K562 (cell line): Measurements from ENCODE around the gene WFIKKN1. TPM values are rescaled to one million over a fixed set of nuclear protein-coding genes. Genes with fewer than 3 reads are reported as not detected.

Source experiments
- ATAC-seq: fragments of 200-7000 bp; cut with Tn5 transposase; 3 replicates; pipeline ENCODE4 v1.9.1; 2020; ENCODE audit warnings: moderate library complexity
- BruUV-seq: library from RNA; stranded (reverse); fragments of 400-500 nt; replicated peaks from 2 replicates; lab custom pipeline; 2021; lab: Mats Ljungman, UMichigan
- CTCF ChIA-PET: fragments of 300-600 bp; formaldehyde crosslinking; extraction: SDS; loops from one replicate; lab custom pipeline; 2021; ENCODE audit warnings: low intra/inter-chr PET ratio; lab: Yijun Ruan, JAX
- POLR2A ChIA-PET: fragments of 300-600, 350-650 bp; sonication (Branson Sonifier 250); formaldehyde crosslinking; extraction: SDS; loops from one replicate; lab custom pipeline; 2021; ENCODE audit warnings: antibody characterized with exemption, inconsistent platforms; lab: Yijun Ruan, JAX
- DNase-seq, 4 experiments: peaks; one replicate each; pipeline versions ENCODE4 v3.0.0 to v3.0.0-alpha.2; 2011 to 2018; ENCODE audit warnings: low spot score in 3 of 4, mixed read lengths in 3 of 4; ENCODE audit errors: extremely low read depth in 1 of 4
- FAIRE-seq: peaks from 2 replicates; lab custom pipeline; 2011; peaks lifted over from hg19 to GRCh38; lab: Jason Lieb, UNC
- H2AFZ ChIP-seq: 2 replicates; pipeline ENCODE4 v1.6.0; 2011; ENCODE audit warnings: low read depth, low read length, control low read depth, inconsistent platforms
- H3K27ac ChIP-seq: fragments of 200-600 bp; 3 replicates; pipeline ENCODE4 v1.8.0; 2011; ENCODE audit warnings: low read depth, mild to moderate bottlenecking, control low read depth, inconsistent platforms, low read length, moderate library complexity, mixed read lengths; ENCODE audit errors: extremely low read depth
- H3K27me3 ChIP-seq, 2 experiments: fragments of 300-600 bp in 1 of 2; 2 replicates in 1 of 2; 3 replicates in 1 of 2; pipeline versions ENCODE4 v1.6.0 to v1.8.0; 2011; ENCODE audit warnings: inconsistent platforms in 2 of 2, low read length in 2 of 2, mild to moderate bottlenecking in 1 of 2, mixed read lengths in 1 of 2, moderate library complexity in 1 of 2; ENCODE audit not compliant: control insufficient read depth in 2 of 2, insufficient read depth in 2 of 2
- H3K36me3 ChIP-seq: fragments of 300-600 bp; 3 replicates; pipeline ENCODE4 v1.8.0; 2011; ENCODE audit warnings: mild to moderate bottlenecking, low read length, inconsistent platforms; ENCODE audit not compliant: control insufficient read depth, insufficient read depth
- H3K4me1 ChIP-seq, 2 experiments: fragments of 200-600 bp in 1 of 2; replicated peaks in 1 of 2; 2 replicates in 1 of 2; 3 replicates in 1 of 2; pipeline versions ENCODE4 v1.5.1 to v1.8.0; 2011; ENCODE audit warnings: inconsistent platforms in 2 of 2, low read length in 2 of 2, mild to moderate bottlenecking in 1 of 2, mixed read lengths in 1 of 2, moderate library complexity in 1 of 2; ENCODE audit not compliant: control insufficient read depth in 2 of 2, insufficient read depth in 2 of 2
- H3K4me2 ChIP-seq: 2 replicates; pipeline ENCODE4 v1.6.1; 2011; ENCODE audit warnings: low read length, control low read depth, inconsistent platforms, mixed read lengths; ENCODE audit not compliant: insufficient read depth
- H3K4me3 ChIP-seq: fragments of 200-600 bp; sonication (generic), shearing (Covaris generic); 2 replicates; pipeline ENCODE4 v1.5.1; 2016; ENCODE audit warnings: control low read depth, inconsistent platforms
- H3K79me2 ChIP-seq: fragments of 200-600 bp; 3 replicates; pipeline ENCODE4 v1.8.0; 2011; ENCODE audit warnings: low read length, inconsistent platforms; ENCODE audit not compliant: control insufficient read depth, insufficient read depth
- H3K9ac ChIP-seq, 2 experiments: 2 replicates each; pipeline versions ENCODE4 v1.6.0 to v1.6.1; 2011; ENCODE audit warnings: low read depth in 2 of 2, low read length in 2 of 2, control low read depth in 1 of 2, inconsistent platforms in 1 of 2, mild to moderate bottlenecking in 1 of 2, mixed read lengths in 1 of 2; ENCODE audit not compliant: insufficient read depth in 1 of 2
- H3K9me1 ChIP-seq: one replicate; pipeline ENCODE4 v1.6.0; 2011; ENCODE audit warnings: inconsistent platforms, mild to moderate bottlenecking, low read length, moderate library complexity; ENCODE audit not compliant: control insufficient read depth, insufficient read depth
- H3K9me3 ChIP-seq: replicated peaks from 2 replicates; pipeline ENCODE4 v1.5.1; 2011; ENCODE audit warnings: low read depth, low read length, inconsistent platforms; ENCODE audit not compliant: control insufficient read depth, insufficient read depth
- H4K20me1 ChIP-seq: replicated peaks from 2 replicates; pipeline ENCODE4 v1.6.1; 2011; ENCODE audit warnings: low read length, inconsistent platforms, mixed read lengths; ENCODE audit not compliant: control insufficient read depth, insufficient read depth
- MTA3 ChIP-seq: fragments of 450-650 bp; formaldehyde crosslinking; IDR thresholded peaks from 2 replicates; pipeline ENCODE4 v1.6.1; 2017; ENCODE audit warnings: mild to moderate bottlenecking, borderline replicate concordance
- NFIC ChIP-seq: fragments of 450-650 bp; IDR thresholded peaks from 2 replicates; pipeline ENCODE4 v1.6.1; 2017; ENCODE audit warnings: mild to moderate bottlenecking, inconsistent platforms
- NFIX ChIP-seq: fragments of 250-450 bp; sonication (Bioruptor Pico); IDR thresholded peaks from 2 replicates; pipeline ENCODE4 v1.4.0; 2020; ENCODE audit warnings: low read depth, mild to moderate bottlenecking, moderate library complexity
- POLR2A ChIP-seq: fragments of 450-650 bp; conservative IDR thresholded peaks from 2 replicates; pipeline ENCODE4 v1.6.1; 2016
- POLR2AphosphoS2 ChIP-seq: IDR thresholded peaks from 2 replicates; pipeline ENCODE4 v1.6.1; 2012; ENCODE audit warnings: low read length, improper control_type of control experiment
- POLR2AphosphoS5 ChIP-seq: IDR thresholded peaks from 2 replicates; pipeline ENCODE4 v1.6.1; 2011; ENCODE audit warnings: mild to moderate bottlenecking, low read depth, low read length, moderate library complexity; ENCODE audit not compliant: control insufficient read depth, insufficient read depth
- POLR2G ChIP-seq: fragments of 200-400 bp; formaldehyde crosslinking; IDR thresholded peaks from 2 replicates; pipeline ENCODE4 v1.6.1; 2017; ENCODE audit warnings: low read depth, mild to moderate bottlenecking, antibody characterized with exemption, low read length, moderate library complexity
- SP1 ChIP-seq: sonication (generic); formaldehyde crosslinking; IDR thresholded peaks from 2 replicates; pipeline ENCODE4 v1.8.1; 2022; ENCODE audit warnings: mild to moderate bottlenecking, missing genetic modification reagents
- STAG1 ChIP-seq: sonication (generic); formaldehyde crosslinking; IDR thresholded peaks from 2 replicates; pipeline ENCODE4 v1.5.0; 2020; ENCODE audit warnings: missing genetic modification reagents, borderline replicate concordance
- SUPT5H ChIP-seq: fragments of 450-650 bp; IDR thresholded peaks from 2 replicates; pipeline ENCODE4 v1.6.1; 2016
- TCF7 ChIP-seq: sonication (generic); IDR thresholded peaks from 2 replicates; pipeline ENCODE4 v1.6.1; 2016; ENCODE audit warnings: antibody characterized with exemption, borderline replicate concordance
- TOE1 ChIP-seq, 2 experiments: fragments of 450-650 bp in 1 of 2; sonication (generic) in 1 of 2; formaldehyde crosslinking in 1 of 2; IDR thresholded peaks; 2 replicates each; pipeline versions ENCODE4 v1.7.1 to v1.8.0; 2016 to 2022; ENCODE audit warnings: borderline replicate concordance in 2 of 2, mild to moderate bottlenecking in 2 of 2, antibody characterized with exemption in 1 of 2, inconsistent platforms in 1 of 2, low read depth in 1 of 2, missing genetic modification reagents in 1 of 2, moderate library complexity in 1 of 2
- ZC3H4 ChIP-seq: sonication (generic); formaldehyde crosslinking; IDR thresholded peaks from 2 replicates; pipeline ENCODE4 v1.9.0; 2021; ENCODE audit warnings: missing genetic modification reagents, borderline replicate concordance
- WGBS: fragments of 100-300 bp; shearing (Covaris generic); methylation state at CpG from one replicate; pipeline ENCODE4 v1.1.6; 2016; ENCODE audit warnings: low coverage, mixed read lengths; ENCODE audit not compliant: insufficient coverage; ENCODE audit errors: missing lambda C conversion rate; 5-methylcytosine and 5-hydroxymethylcytosine counted together
- in situ Hi-C: fragments of 300-500 bp; cut with MboI; formaldehyde crosslinking; loops from 4 replicates; pipeline ENCODE4 v1.15.0; 2018; ENCODE audit warnings: inconsistent platforms, mixed read lengths
- intact Hi-C: fragments of 100-400 bp; cut with micrococcal nuclease; formaldehyde crosslinking; loops from 2 replicates; pipeline ENCODE4 v1.14.2; 2022
- polyA plus RNA-seq, 8 experiments: library from polyadenylated mRNA; depleted of rRNA in 4 of 8; stranded (reverse) in 5 of 8; unstranded in 3 of 8; fragments of >200 nt; fragmentation: Nextera tagmentation in 2 of 8; fragmentation: Illumina TruSeq in 1 of 8; extraction: Ambion mirVana in 2 of 8; extraction: Trizol in 1 of 8; gene quantifications; 2 replicates each; pipeline versions ENCODE4 v1.2.1 to v1.2.3, GENCODE V29; 2011 to 2014; ENCODE audit warnings: inconsistent platforms in 1 of 8, missing spikeins in 1 of 8
- total RNA-seq, 7 experiments: library from RNA; depleted of rRNA in 6 of 7; stranded (reverse); fragments of >200 nt in 6 of 7; fragmentation: Illumina TruSeq in 2 of 7; extraction: Trizol in 2 of 7; gene quantifications; 2 replicates each; pipeline versions ENCODE4 v1.2.1 to v1.2.3, GENCODE V29; 2011 to 2021; ENCODE audit warnings: low replicate concordance in 1 of 7
- TF ChIP-seq, protein P1 (sequence below), 3 experiments: fragments of 200-800 bp in 1 of 3; sonication (Bioruptor generic) in 1 of 3; sonication (generic) in 1 of 3; formaldehyde crosslinking in 1 of 3; IDR thresholded peaks; 2 replicates each; pipeline versions ENCODE4 v1.6.1 to v1.8.0; 2016 to 2022; ENCODE audit warnings: mild to moderate bottlenecking in 2 of 3, missing compliant biosample characterization in 2 of 3, missing genetic modification characterization in 2 of 3, missing genetic modification reagents in 1 of 3
- TF ChIP-seq, protein P2 (sequence below): sonication (generic); formaldehyde crosslinking; IDR thresholded peaks from 2 replicates; pipeline ENCODE4 v1.8.1; 2022; ENCODE audit warnings: missing genetic modification reagents
- TF ChIP-seq, protein P3 (sequence below): sonication (generic); formaldehyde crosslinking; IDR thresholded peaks from 2 replicates; pipeline ENCODE4 v1.8.0; 2022; ENCODE audit warnings: mild to moderate bottlenecking, missing genetic modification reagents

Gene WFIKKN1
- total and polyA plus RNA-seq, 9 of the 15 experiments (the other 6 are each of a cell fraction or from before 2014, with no cell fraction given), result 0.14 to 1.1 (median 0.50) TPM; not detected in 4

DNA sequence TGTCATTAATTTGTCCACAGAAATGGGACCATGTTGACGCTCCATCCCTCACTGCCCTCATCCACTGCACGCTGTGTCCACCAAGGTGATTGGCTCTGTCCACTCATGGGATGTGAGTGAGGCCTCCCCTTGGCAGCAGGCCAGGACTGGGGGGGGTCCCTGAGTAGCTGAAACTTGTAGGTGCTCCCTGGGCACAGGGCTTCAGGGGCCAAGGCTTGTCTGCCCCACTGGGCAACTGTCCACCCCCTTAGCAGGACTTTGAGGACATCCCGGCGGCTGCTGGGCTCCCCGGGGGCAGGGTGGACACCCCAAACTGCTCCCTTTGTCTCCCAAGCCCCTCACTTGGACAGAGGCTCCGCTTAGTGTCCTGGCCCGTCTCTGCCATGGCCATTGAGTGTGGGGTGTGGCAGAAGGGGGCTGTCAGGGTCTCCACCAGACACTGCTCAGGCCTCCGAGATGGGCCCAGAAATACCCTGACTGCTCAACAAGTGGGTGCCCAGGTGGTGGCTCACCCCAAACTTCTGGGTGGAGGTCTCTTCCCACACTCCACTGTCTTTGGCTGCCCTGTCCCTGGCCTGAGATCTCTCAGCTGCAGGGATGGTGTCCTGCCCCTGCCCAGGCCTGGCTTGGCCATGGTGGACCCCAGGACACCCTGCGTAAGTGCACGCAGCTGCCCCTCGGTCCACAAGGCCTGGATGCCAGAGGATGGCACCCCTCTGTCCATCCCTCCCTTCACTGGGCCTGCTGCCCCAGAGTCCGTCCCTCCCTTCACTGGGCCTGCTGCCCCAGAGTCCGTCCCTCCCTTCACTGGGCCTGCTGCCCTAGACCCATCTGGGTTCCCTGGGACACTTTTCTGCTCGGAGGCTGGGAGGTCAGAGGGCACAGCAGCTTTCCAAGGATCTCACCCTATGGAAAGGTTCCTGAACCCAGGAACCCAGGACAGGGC, 43.9 kb upstream of the WFIKKN1 start:
- intact Hi-C loops (no loop called here), in situ Hi-C loops (no loop called here)
- Histone ChIP-seq H2AFZ (no peak overlapping the region), H3K9me1 (peaks cover 8% of the 10 kb centered on the region), H3K4me1 (peaks cover 18 to 80% of the 10 kb centered on the region in 2 experiments; a peak in 4 of 5 replicates), H3K9me3 (no peaks in the 10 kb centered on the region), H3K4me2 (peak overlapping the region; percentile 12), H3K4me3 (no peak overlapping the region), H3K27ac (0 out of 3 replicates have a peak overlapping the region, but pooled peaks have one; percentile 91), H3K9ac (peak overlapping the region; percentile 82 to 88; a peak in 3 of 4 replicates), H4K20me1 (peaks cover 17% of the 10 kb centered on the region), H3K27me3 (no peaks in the 10 kb centered on the region), H3K79me2 (peaks cover 40% of the 10 kb centered on the region), H3K36me3 (peaks cover 7% of the 10 kb centered on the region; the same call in 1 of the 3 replicates)
- BruUV-seq, result no TSS peak
- ChIA-PET POLR2A (interaction anchor here (0.6 to 1.5 kb wide), 7 partner anchors 8 to 149 kb away, joined by 3 to 6 read pairs (median 3); partner anchors contain the start of gene METTL26), CTCF (no interaction called here)
- 80% methylated on average over 14 of the region's 14 CpGs for WGBS
- no peak for ATAC-seq
- no peak for DNase-seq
- FAIRE-seq, result no peak
- peak; percentile 35; the same call in 1 of the 2 replicates for TF ChIP-seq SP1
- peak; percentile 54; the same call in 1 of the 2 replicates for TF ChIP-seq POLR2AphosphoS5
- TF ChIP-seq POLR2G, result peak; percentile 75
- TF ChIP-seq MTA3, result 0 out of 2 replicates have a peak, but pooled peaks have one; percentile 33
- 0 out of 2 replicates have a peak, but pooled peaks have one; percentile 4 for TF ChIP-seq STAG1 (CRISPR knock-in tag)
- no peak for TF ChIP-seq TOE1 (IDR thresholded peaks at IDR 0.05; ENCODE audit: borderline replicate concordance)
- TF ChIP-seq TOE1 (CRISPR knock-in tag; IDR thresholded peaks at IDR 0.05; ENCODE audit: borderline replicate concordance, low read depth), result peak; percentile 66; the same call in 1 of the 2 replicates
- TF ChIP-seq POLR2AphosphoS2, result peak; percentile 85
- TF ChIP-seq, protein P1, sequence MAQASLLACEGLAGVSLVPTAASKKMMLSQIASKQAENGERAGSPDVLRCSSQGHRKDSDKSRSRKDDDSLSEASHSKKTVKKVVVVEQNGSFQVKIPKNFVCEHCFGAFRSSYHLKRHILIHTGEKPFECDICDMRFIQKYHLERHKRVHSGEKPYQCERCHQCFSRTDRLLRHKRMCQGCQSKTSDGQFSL (CRISPR knock-in tag; IDR thresholded peaks at IDR 0.05), result no peak
- TF ChIP-seq, protein P1 (tag; IDR thresholded peaks at IDR 0.05), result no peak
- peak; percentile 94 for TF ChIP-seq NFIC
- peak; percentile 49 for TF ChIP-seq POLR2A
- TF ChIP-seq, protein P2, sequence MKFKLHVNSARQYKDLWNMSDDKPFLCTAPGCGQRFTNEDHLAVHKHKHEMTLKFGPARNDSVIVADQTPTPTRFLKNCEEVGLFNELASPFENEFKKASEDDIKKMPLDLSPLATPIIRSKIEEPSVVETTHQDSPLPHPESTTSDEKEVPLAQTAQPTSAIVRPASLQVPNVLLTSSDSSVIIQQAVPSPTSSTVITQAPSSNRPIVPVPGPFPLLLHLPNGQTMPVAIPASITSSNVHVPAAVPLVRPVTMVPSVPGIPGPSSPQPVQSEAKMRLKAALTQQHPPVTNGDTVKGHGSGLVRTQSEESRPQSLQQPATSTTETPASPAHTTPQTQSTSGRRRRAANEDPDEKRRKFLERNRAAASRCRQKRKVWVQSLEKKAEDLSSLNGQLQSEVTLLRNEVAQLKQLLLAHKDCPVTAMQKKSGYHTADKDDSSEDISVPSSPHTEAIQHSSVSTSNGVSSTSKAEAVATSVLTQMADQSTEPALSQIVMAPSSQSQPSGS (CRISPR knock-in tag), result no peak
- TF ChIP-seq, protein P3, sequence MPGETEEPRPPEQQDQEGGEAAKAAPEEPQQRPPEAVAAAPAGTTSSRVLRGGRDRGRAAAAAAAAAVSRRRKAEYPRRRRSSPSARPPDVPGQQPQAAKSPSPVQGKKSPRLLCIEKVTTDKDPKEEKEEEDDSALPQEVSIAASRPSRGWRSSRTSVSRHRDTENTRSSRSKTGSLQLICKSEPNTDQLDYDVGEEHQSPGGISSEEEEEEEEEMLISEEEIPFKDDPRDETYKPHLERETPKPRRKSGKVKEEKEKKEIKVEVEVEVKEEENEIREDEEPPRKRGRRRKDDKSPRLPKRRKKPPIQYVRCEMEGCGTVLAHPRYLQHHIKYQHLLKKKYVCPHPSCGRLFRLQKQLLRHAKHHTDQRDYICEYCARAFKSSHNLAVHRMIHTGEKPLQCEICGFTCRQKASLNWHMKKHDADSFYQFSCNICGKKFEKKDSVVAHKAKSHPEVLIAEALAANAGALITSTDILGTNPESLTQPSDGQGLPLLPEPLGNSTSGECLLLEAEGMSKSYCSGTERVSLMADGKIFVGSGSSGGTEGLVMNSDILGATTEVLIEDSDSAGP (CRISPR knock-in tag), result no peak
- TF ChIP-seq TCF7, result no peak
- peak; percentile 58 for TF ChIP-seq SUPT5H
- peak; percentile 31; the same call in 1 of the 2 replicates for TF ChIP-seq NFIX
- peak; percentile 25; the same call in 1 of the 2 replicates for TF ChIP-seq ZC3H4 (CRISPR knock-in tag)
